Bronchial epithelial cell (primary cell): ENCODE measurements around the gene CXorf65. TPM values are rescaled to one million over a fixed set of nuclear protein-coding genes. Genes with fewer than 3 reads are reported as not detected.
A peak's percentile ranks its signal among the peaks of the same experiment; 100 is the strongest.

Experiments
- DNase-seq: peaks from one replicate; pipeline ENCODE4 v3.0.0-alpha.2; 2010; ENCODE audit warnings: low read depth
- FAIRE-seq: peaks from 2 replicates; lab custom pipeline; 2011; peaks lifted over from hg19 to GRCh38; lab: Jason Lieb, UNC
- H3K27me3 ChIP-seq: 2 replicates; pipeline ENCODE4 v1.5.1; 2011; ENCODE audit warnings: low read length; ENCODE audit not compliant: control insufficient read depth, insufficient read depth
- H3K36me3 ChIP-seq: 2 replicates; pipeline ENCODE4 v1.5.1; 2011; ENCODE audit warnings: low read length; ENCODE audit not compliant: control insufficient read depth, insufficient read depth
- H3K4me3 ChIP-seq: 2 replicates; pipeline ENCODE4 v1.5.1; 2011; ENCODE audit warnings: mild to moderate bottlenecking, low read depth, low read length, control low read depth
- total RNA-seq: library from RNA; depleted of rRNA; stranded (reverse); fragments of >200 nt; gene quantifications from 2 replicates; pipeline ENCODE4 v1.2.1, GENCODE V29; 2014
- TF ChIP-seq, protein P1 (sequence below): IDR thresholded peaks from 2 replicates; pipeline ENCODE4 v1.5.1; 2011; ENCODE audit warnings: mild to moderate bottlenecking, moderate library complexity, low read length, control low read depth, inconsistent platforms; ENCODE audit not compliant: insufficient read depth, severe bottlenecking

Gene CXorf65
- total RNA-seq, 1 donor from 2014 or later: not detected

GRCh38 chrX:71081330-71082123 lies 25.0 kb downstream of the CXorf65 start:
- TF ChIP-seq, protein P1, sequence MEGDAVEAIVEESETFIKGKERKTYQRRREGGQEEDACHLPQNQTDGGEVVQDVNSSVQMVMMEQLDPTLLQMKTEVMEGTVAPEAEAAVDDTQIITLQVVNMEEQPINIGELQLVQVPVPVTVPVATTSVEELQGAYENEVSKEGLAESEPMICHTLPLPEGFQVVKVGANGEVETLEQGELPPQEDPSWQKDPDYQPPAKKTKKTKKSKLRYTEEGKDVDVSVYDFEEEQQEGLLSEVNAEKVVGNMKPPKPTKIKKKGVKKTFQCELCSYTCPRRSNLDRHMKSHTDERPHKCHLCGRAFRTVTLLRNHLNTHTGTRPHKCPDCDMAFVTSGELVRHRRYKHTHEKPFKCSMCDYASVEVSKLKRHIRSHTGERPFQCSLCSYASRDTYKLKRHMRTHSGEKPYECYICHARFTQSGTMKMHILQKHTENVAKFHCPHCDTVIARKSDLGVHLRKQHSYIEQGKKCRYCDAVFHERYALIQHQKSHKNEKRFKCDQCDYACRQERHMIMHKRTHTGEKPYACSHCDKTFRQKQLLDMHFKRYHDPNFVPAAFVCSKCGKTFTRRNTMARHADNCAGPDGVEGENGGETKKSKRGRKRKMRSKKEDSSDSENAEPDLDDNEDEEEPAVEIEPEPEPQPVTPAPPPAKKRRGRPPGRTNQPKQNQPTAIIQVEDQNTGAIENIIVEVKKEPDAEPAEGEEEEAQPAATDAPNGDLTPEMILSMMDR: no peak
- DNase-seq (peak; percentile 64), FAIRE-seq (no peak)
- Histone ChIP-seq H3K4me3 (no peak overlapping the region), H3K27me3 (no peaks in the 10 kb centered on the region), H3K36me3 (no peaks in the 10 kb centered on the region)

- TF ChIP-seq, protein P1: no peak
- DNase-seq: no peak
- no peaks in the 10 kb centered on the region for H3K36me3 ChIP-seq
- H3K27me3 ChIP-seq: no peaks in the 10 kb centered on the region
- no peak overlapping the region for H3K4me3 ChIP-seq
- no peak for FAIRE-seq
Observed at GRCh38 chrX:71070531-71070930, 36.0 kb downstream of the CXorf65 start.

DNA sequence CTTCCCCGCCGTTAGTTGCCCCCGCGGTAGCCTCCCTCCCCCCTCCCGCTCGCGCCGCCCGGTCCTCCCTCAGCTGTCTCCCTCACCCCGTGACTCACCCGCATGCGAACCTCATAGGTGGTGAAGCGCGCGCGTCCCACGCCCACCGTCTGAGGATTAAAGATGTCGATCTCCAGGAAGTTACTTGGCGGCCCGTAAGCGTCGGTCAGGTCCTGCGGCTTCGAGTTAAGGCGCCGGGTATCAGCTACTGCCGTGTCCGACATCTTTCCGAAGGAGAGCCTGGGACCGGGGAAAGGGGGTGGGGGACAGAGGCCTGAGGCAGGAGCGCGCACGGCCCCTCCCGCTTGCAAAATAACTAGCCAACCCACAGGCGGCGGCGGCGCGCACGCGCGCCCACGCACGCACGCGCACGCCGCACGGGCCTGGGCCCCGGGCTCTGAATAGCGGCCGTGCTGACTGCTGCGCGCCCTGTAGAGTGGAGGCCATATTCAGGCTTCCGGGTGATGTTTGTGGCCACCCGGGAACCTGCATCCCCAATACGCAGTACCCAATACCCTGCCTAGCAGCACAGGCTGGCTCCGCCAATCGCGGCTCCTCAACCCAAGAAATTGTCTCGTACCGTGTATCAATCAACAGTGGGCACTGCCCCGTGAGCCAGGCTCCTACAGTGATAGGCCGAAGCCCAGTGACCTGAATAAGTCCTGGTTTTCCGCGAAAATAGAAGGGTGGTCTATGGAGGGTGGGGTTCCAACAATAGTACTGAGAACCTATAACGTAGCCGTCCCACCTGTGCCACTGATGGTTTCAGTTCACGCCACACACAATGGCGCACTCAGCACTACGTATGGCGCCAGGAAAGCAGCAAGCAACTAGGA lies 38.3 kb downstream of the CXorf65 start, which contains the start of gene SNX12:
TSS of gene SNX12 (minus strand) at position 291 of the 875 bp plus-strand sequence. CDS start at position 263, 28 bp downstream.
- TF ChIP-seq, protein P1: no peak
- FAIRE-seq (no peak), DNase-seq (peak; percentile 84)
- peak within 1 kb of the TSS; percentile 62 for H3K4me3 ChIP-seq
- H3K36me3 ChIP-seq: no peaks in the 10 kb centered on the region
- H3K27me3 ChIP-seq: no peaks in the 10 kb centered on the region

GRCh38 chrX:71067712-71068043 lies 38.9 kb downstream of the CXorf65 start:
- H3K27me3 ChIP-seq: no peaks in the 10 kb centered on the region
- FAIRE-seq: no peak
- no peak for DNase-seq
- H3K4me3 ChIP-seq: peak overlapping the region; percentile 62
- H3K36me3 ChIP-seq: no peaks in the 10 kb centered on the region
- TF ChIP-seq, protein P1: no peak

GRCh38 chrX:71067089-71067488 lies 39.5 kb downstream of the CXorf65 start:
- FAIRE-seq (no peak), DNase-seq (no peak)
- Histone ChIP-seq H3K36me3 (no peaks in the 10 kb centered on the region), H3K4me3 (peak overlapping the region; percentile 62), H3K27me3 (no peaks in the 10 kb centered on the region)
- TF ChIP-seq, protein P1: no peak
